ENCODE results near the gene DUSP2.
"Not testable (repeated sequence)": the region's sequence is repeated elsewhere in the genome, so short reads cannot be mapped to it uniquely, and the experiment has no call there.

Gene DUSP2

GRCh38 chr2:96143231-96143847, 1.9 kb downstream of the DUSP2 start:
- H4K5ac ChIP-seq (ENCODE audit: low read length): no peak overlapping the region
- no peak overlapping the region for H2AK5ac ChIP-seq (ENCODE audit: low read length)
- no peak overlapping the region for H4K8ac ChIP-seq (ENCODE audit: low read depth, low read length)
- no peak overlapping the region for H3K4me3 ChIP-seq (ENCODE audit: low read length)
- no peak overlapping the region for H3K23ac ChIP-seq (ENCODE audit: low read length)
- H3K79me1 ChIP-seq (ENCODE audit: low read length): no peaks in the 10 kb centered on the region
- no peaks in the 10 kb centered on the region for H3K36me3 ChIP-seq (ENCODE audit: control insufficient read depth, insufficient read depth, low read length)
- no peak overlapping the region for H3K18ac ChIP-seq (ENCODE audit: low read length)
- no peak overlapping the region for H2BK120ac ChIP-seq (ENCODE audit: low read depth, low read length)
- no peak overlapping the region for H3K27ac ChIP-seq (ENCODE audit: low read depth, low read length)
- no peaks in the 10 kb centered on the region for H3K79me2 ChIP-seq (ENCODE audit: control insufficient read depth, insufficient read depth, low read length)
- no peak for DNase-seq
- H3K4me1 ChIP-seq (ENCODE audit: control insufficient read depth, low read depth, low read length): peaks cover 5% of the 10 kb centered on the region
- no peak overlapping the region for H3K4me2 ChIP-seq (ENCODE audit: low read length)
- no peak overlapping the region for H2BK15ac ChIP-seq (replicated peaks; ENCODE audit: low read depth)
- no peaks in the 10 kb centered on the region for H3K27me3 ChIP-seq (ENCODE audit: insufficient read depth, low read length, poor library complexity)
- no peak overlapping the region for H2BK5ac ChIP-seq (ENCODE audit: low read length)
- H3K4ac ChIP-seq (ENCODE audit: low read depth, low read length): no peak overlapping the region
- H3K9ac ChIP-seq (ENCODE audit: low read length): no peak overlapping the region
- no CpG with 5 or more reads among the region's 10 CpGs for WGBS (ENCODE audit: extremely low coverage, insufficient coverage, low lambda C conversion rate)
- H3K56ac ChIP-seq (ENCODE audit: low read length): no peak overlapping the region

- DNase-seq: no peak
Measured at GRCh38 chr2:96142217-96143113, 2.8 kb downstream of the DUSP2 start.

GRCh38 chr2:96141624-96141967, 3.6 kb downstream of the DUSP2 start:
- not testable (repeated sequence) for H2BK120ac ChIP-seq (ENCODE audit: low read depth, low read length); H2BK15ac ChIP-seq (replicated peaks; ENCODE audit: low read depth); H4K8ac ChIP-seq (ENCODE audit: low read depth, low read length); H3K27ac ChIP-seq (ENCODE audit: low read depth, low read length); H3K27me3 ChIP-seq (ENCODE audit: insufficient read depth, low read length, poor library complexity); H3K18ac ChIP-seq (ENCODE audit: low read length); H3K56ac ChIP-seq (ENCODE audit: low read length); H3K4me2 ChIP-seq (ENCODE audit: low read length); H3K9ac ChIP-seq (ENCODE audit: low read length); H3K4me1 ChIP-seq (ENCODE audit: control insufficient read depth, low read depth, low read length); DNase-seq; H3K23ac ChIP-seq (ENCODE audit: low read length); H3K36me3 ChIP-seq (ENCODE audit: control insufficient read depth, insufficient read depth, low read length); H4K5ac ChIP-seq (ENCODE audit: low read length); H3K79me1 ChIP-seq (ENCODE audit: low read length); H3K4me3 ChIP-seq (ENCODE audit: low read length); H2BK5ac ChIP-seq (ENCODE audit: low read length); H3K79me2 ChIP-seq (ENCODE audit: control insufficient read depth, insufficient read depth, low read length); H2AK5ac ChIP-seq (ENCODE audit: low read length); H3K4ac ChIP-seq (ENCODE audit: low read depth, low read length)
- WGBS (ENCODE audit: extremely low coverage, insufficient coverage, low lambda C conversion rate): no CpG with 5 or more reads among the region's 5 CpGs

More at GRCh38 chr2:96142217-96143113, 2.8 kb downstream of the DUSP2 start:
- H3K23ac ChIP-seq (ENCODE audit: low read length): no peak overlapping the region
- no peak overlapping the region for H3K4me3 ChIP-seq (ENCODE audit: low read length)
- H2AK5ac ChIP-seq (ENCODE audit: low read length): no peak overlapping the region
- no peak overlapping the region for H3K4me2 ChIP-seq (ENCODE audit: low read length)
- no peak overlapping the region for H2BK120ac ChIP-seq (ENCODE audit: low read depth, low read length)
- H3K79me1 ChIP-seq (ENCODE audit: low read length): no peaks in the 10 kb centered on the region
- no peak overlapping the region for H3K18ac ChIP-seq (ENCODE audit: low read length)
- no peaks in the 10 kb centered on the region for H3K36me3 ChIP-seq (ENCODE audit: control insufficient read depth, insufficient read depth, low read length)
- H4K8ac ChIP-seq (ENCODE audit: low read depth, low read length): no peak overlapping the region
- peaks cover 1% of the 10 kb centered on the region for H3K4me1 ChIP-seq (ENCODE audit: control insufficient read depth, low read depth, low read length)
- no peak overlapping the region for H3K4ac ChIP-seq (ENCODE audit: low read depth, low read length)
- H2BK15ac ChIP-seq (replicated peaks; ENCODE audit: low read depth): no peak overlapping the region
- no peak overlapping the region for H4K5ac ChIP-seq (ENCODE audit: low read length)
- H3K79me2 ChIP-seq (ENCODE audit: control insufficient read depth, insufficient read depth, low read length): no peaks in the 10 kb centered on the region
- no peak overlapping the region for H3K27ac ChIP-seq (ENCODE audit: low read depth, low read length)
- no peak overlapping the region for H3K9ac ChIP-seq (ENCODE audit: low read length)
- no peaks in the 10 kb centered on the region for H3K27me3 ChIP-seq (ENCODE audit: insufficient read depth, low read length, poor library complexity)
- peak overlapping the region; percentile 49 for H3K56ac ChIP-seq (ENCODE audit: low read length)
- no CpG with 5 or more reads among the region's 26 CpGs for WGBS (ENCODE audit: extremely low coverage, insufficient coverage, low lambda C conversion rate)
- H2BK5ac ChIP-seq (ENCODE audit: low read length): no peak overlapping the region

GRCh38 chr2:96140941-96141623, 4.2 kb downstream of the DUSP2 start:
- Histone ChIP-seq H3K36me3 (ENCODE audit: control insufficient read depth, insufficient read depth, low read length) (no peaks in the 10 kb centered on the region), H2BK120ac (ENCODE audit: low read depth, low read length) (no peak overlapping the region), H3K27me3 (ENCODE audit: insufficient read depth, low read length, poor library complexity) (no peaks in the 10 kb centered on the region), H2AK5ac (ENCODE audit: low read length) (no peak overlapping the region), H3K18ac (ENCODE audit: low read length) (no peak overlapping the region), H2BK5ac (ENCODE audit: low read length) (no peak overlapping the region), H3K23ac (ENCODE audit: low read length) (no peak overlapping the region), H3K4me3 (ENCODE audit: low read length) (no peak overlapping the region), H4K5ac (ENCODE audit: low read length) (no peak overlapping the region), H3K56ac (ENCODE audit: low read length) (no peak overlapping the region), H4K8ac (ENCODE audit: low read depth, low read length) (no peak overlapping the region), H3K79me2 (ENCODE audit: control insufficient read depth, insufficient read depth, low read length) (no peaks in the 10 kb centered on the region), H3K27ac (ENCODE audit: low read depth, low read length) (no peak overlapping the region), H3K4ac (ENCODE audit: low read depth, low read length) (no peak overlapping the region), H3K4me1 (ENCODE audit: control insufficient read depth, low read depth, low read length) (no peaks in the 10 kb centered on the region), H3K4me2 (ENCODE audit: low read length) (no peak overlapping the region), H3K9ac (ENCODE audit: low read length) (no peak overlapping the region), H2BK15ac (replicated peaks; ENCODE audit: low read depth) (no peak overlapping the region), H3K79me1 (ENCODE audit: low read length) (no peaks in the 10 kb centered on the region)
- no peak for DNase-seq
- no CpG with 5 or more reads among the region's 13 CpGs for WGBS (ENCODE audit: extremely low coverage, insufficient coverage, low lambda C conversion rate)

GRCh38 chr2:96139181-96139758, 6.0 kb downstream of the DUSP2 start:
- no CpG with 5 or more reads among the region's 7 CpGs for WGBS (ENCODE audit: extremely low coverage, insufficient coverage, low lambda C conversion rate)
- Histone ChIP-seq H4K5ac (ENCODE audit: low read length) (no peak overlapping the region), H2BK15ac (replicated peaks; ENCODE audit: low read depth) (no peak overlapping the region)

More at GRCh38 chr2:96139181-96139758, 6.0 kb downstream of the DUSP2 start:
- no peak overlapping the region for H3K4ac ChIP-seq (ENCODE audit: low read depth, low read length)
- no peak overlapping the region for H3K4me3 ChIP-seq (ENCODE audit: low read length)
- no peaks in the 10 kb centered on the region for H3K36me3 ChIP-seq (ENCODE audit: control insufficient read depth, insufficient read depth, low read length)
- H3K4me1 ChIP-seq (ENCODE audit: control insufficient read depth, low read depth, low read length): no peaks in the 10 kb centered on the region
- no peaks in the 10 kb centered on the region for H3K27me3 ChIP-seq (ENCODE audit: insufficient read depth, low read length, poor library complexity)
- H3K4me2 ChIP-seq (ENCODE audit: low read length): no peak overlapping the region
- no peak overlapping the region for H3K56ac ChIP-seq (ENCODE audit: low read length)
- no peak overlapping the region for H2BK5ac ChIP-seq (ENCODE audit: low read length)
- no peak overlapping the region for H3K23ac ChIP-seq (ENCODE audit: low read length)
- H2AK5ac ChIP-seq (ENCODE audit: low read length): no peak overlapping the region
- no peak overlapping the region for H3K18ac ChIP-seq (ENCODE audit: low read length)
- H4K8ac ChIP-seq (ENCODE audit: low read depth, low read length): no peak overlapping the region
- no peak overlapping the region for H3K9ac ChIP-seq (ENCODE audit: low read length)
- H3K79me2 ChIP-seq (ENCODE audit: control insufficient read depth, insufficient read depth, low read length): no peaks in the 10 kb centered on the region
- H2BK120ac ChIP-seq (ENCODE audit: low read depth, low read length): no peak overlapping the region
- H3K27ac ChIP-seq (ENCODE audit: low read depth, low read length): no peak overlapping the region
- H3K79me1 ChIP-seq (ENCODE audit: low read length): no peaks in the 10 kb centered on the region
- peak; percentile 57 for DNase-seq
